Measurements from ENCODE around the gene HAND2.

- TF ChIP-seq POLR2A (IDR thresholded peaks at IDR 0.05; ENCODE audit: low read length), result no peak
- no peak for TF ChIP-seq GATA1 (IDR thresholded peaks at IDR 0.05; ENCODE audit: low read depth, low read length)
These were observed 35.7 kb downstream of the HAND2 start for GRCh38 chr4:173494013-173494970.

All from erythroblast (primary cell).